IMR-90 (cell line): ENCODE results near the gene RUSC1. TPM values are rescaled to one million over a fixed set of nuclear protein-coding genes. Genes with fewer than 3 reads are reported as not detected.

Source experiments
- ATAC-seq: fragments of 200-7000 bp; cut with Tn5 transposase; 2 replicates; pipeline ENCODE4 v1.9.1; 2020; ENCODE audit warnings: low read depth, mild to moderate bottlenecking, moderate library complexity
- BruUV-seq: library from RNA; stranded (reverse); fragments of 400-500 nt; replicated peaks from 2 replicates; lab custom pipeline; 2021; lab: Mats Ljungman, UMichigan
- CTCF ChIA-PET: fragments of 300-600 bp; formaldehyde crosslinking; extraction: SDS; loops from one replicate; lab custom pipeline; 2021; ENCODE audit warnings: antibody characterized with exemption; lab: Yijun Ruan, JAX
- POLR2A ChIA-PET: fragments of 300-600 bp; sonication (Branson Sonifier 250); formaldehyde crosslinking; loops from one replicate; lab custom pipeline; 2022; ENCODE audit warnings: antibody characterized with exemption; ENCODE audit not compliant: unreplicated experiment; lab: Charles Lee
- DNase-seq: peaks from one replicate; pipeline ENCODE4 v3.0.0; 2013
- H2AFZ ChIP-seq: replicated peaks from 2 replicates; pipeline ENCODE3; 2013; ENCODE audit warnings: low read length, mild to moderate bottlenecking; ENCODE audit not compliant: poor library complexity
- H2AK5ac ChIP-seq: 2 replicates; pipeline ENCODE4 v1.6.1; 2013; ENCODE audit warnings: low read depth, low read length, inconsistent platforms
- H2AK9ac ChIP-seq: replicated peaks from 2 replicates; pipeline ENCODE3; 2013; ENCODE audit warnings: mild to moderate bottlenecking, low read depth, low read length, moderate library complexity; ENCODE audit not compliant: poor library complexity
- H2BK120ac ChIP-seq: 2 replicates; pipeline ENCODE4 v1.6.1; 2013; ENCODE audit warnings: low read depth, low read length, inconsistent platforms
- H2BK15ac ChIP-seq: 3 replicates; pipeline ENCODE4 v1.6.1; 2013; ENCODE audit warnings: low read depth, low read length, inconsistent platforms
- H2BK20ac ChIP-seq: 2 replicates; pipeline ENCODE4 v1.6.1; 2013; ENCODE audit warnings: low read depth, mild to moderate bottlenecking, inconsistent platforms, low read length, moderate library complexity
- H2BK5ac ChIP-seq: 2 replicates; pipeline ENCODE4 v1.6.1; 2013; ENCODE audit warnings: mild to moderate bottlenecking, low read depth, low read length, inconsistent platforms; ENCODE audit not compliant: poor library complexity, severe bottlenecking
- H3K14ac ChIP-seq: replicated peaks from 2 replicates; pipeline ENCODE4 v1.6.1; 2013; ENCODE audit warnings: low read depth, low read length, inconsistent platforms
- H3K18ac ChIP-seq: 2 replicates; pipeline ENCODE4 v1.6.1; 2013; ENCODE audit warnings: low read depth, low read length, control low read depth
- H3K23ac ChIP-seq: 2 replicates; pipeline ENCODE4 v1.6.1; 2013; ENCODE audit warnings: low read depth, low read length, inconsistent platforms
- H3K27ac ChIP-seq: 2 replicates; pipeline ENCODE4 v1.5.1; 2013; ENCODE audit warnings: mild to moderate bottlenecking, control low read depth, low read length; ENCODE audit not compliant: insufficient read depth
- H3K27me3 ChIP-seq: 2 replicates; pipeline ENCODE4 v1.6.1; 2013; ENCODE audit warnings: low read length; ENCODE audit not compliant: control insufficient read depth, insufficient read depth
- H3K36me3 ChIP-seq: 2 replicates; pipeline ENCODE4 v1.6.1; 2013; ENCODE audit warnings: low read length, mixed read lengths; ENCODE audit not compliant: control insufficient read depth, insufficient read depth
- H3K4ac ChIP-seq: 2 replicates; pipeline ENCODE4 v1.6.1; 2013; ENCODE audit warnings: low read depth, low read length, inconsistent platforms
- H3K4me1 ChIP-seq: 2 replicates; pipeline ENCODE4 v1.6.1; 2013; ENCODE audit warnings: low read length, mixed read lengths; ENCODE audit not compliant: control insufficient read depth, insufficient read depth
- H3K4me2 ChIP-seq: 2 replicates; pipeline ENCODE4 v1.6.1; 2013; ENCODE audit warnings: low read depth, mild to moderate bottlenecking, control low read depth, low read length, moderate library complexity
- H3K4me3 ChIP-seq: 2 replicates; pipeline ENCODE4 v1.5.1; 2013; ENCODE audit warnings: low read depth, mild to moderate bottlenecking, control low read depth, low read length, moderate library complexity; ENCODE audit not compliant: insufficient read depth
- H3K56ac ChIP-seq: 2 replicates; pipeline ENCODE4 v1.6.1; 2013; ENCODE audit warnings: low read length, inconsistent platforms; ENCODE audit not compliant: insufficient read depth; ENCODE audit errors: extremely low read depth
- H3K79me1 ChIP-seq, 2 experiments: 2 replicates each; pipeline ENCODE4 v1.6.1; 2013; ENCODE audit warnings: low read length in 2 of 2, inconsistent platforms in 1 of 2, low read depth in 1 of 2
- H3K9ac ChIP-seq: 2 replicates; pipeline ENCODE4 v1.6.1; 2013; ENCODE audit warnings: low read depth, low read length, control low read depth
- H3K9me1 ChIP-seq: 2 replicates; pipeline ENCODE4 v1.6.1; 2013; ENCODE audit warnings: low read length, inconsistent platforms; ENCODE audit not compliant: insufficient read depth
- H3K9me3 ChIP-seq: 2 replicates; pipeline ENCODE4 v1.6.1; 2013; ENCODE audit warnings: low read length; ENCODE audit not compliant: control insufficient read depth, insufficient read depth
- H4K20me1 ChIP-seq: 2 replicates; pipeline ENCODE4 v1.6.1; 2013; ENCODE audit warnings: low read length, inconsistent platforms; ENCODE audit not compliant: insufficient read depth
- H4K5ac ChIP-seq: 2 replicates; pipeline ENCODE4 v1.6.1; 2013; ENCODE audit warnings: mild to moderate bottlenecking, low read depth, low read length, control low read depth
- H4K8ac ChIP-seq, 2 experiments: 2 replicates each; pipeline ENCODE4 v1.6.1; 2013; ENCODE audit warnings: low read depth in 2 of 2, low read length in 2 of 2, control low read depth in 1 of 2, inconsistent platforms in 1 of 2
- H4K91ac ChIP-seq: 2 replicates; pipeline ENCODE4 v1.6.1; 2013; ENCODE audit warnings: low read depth, low read length, inconsistent platforms; ENCODE audit not compliant: insufficient read depth
- BHLHE40 ChIP-seq: fragments of 150-350 bp; IDR thresholded peaks from 2 replicates; pipeline ENCODE4 v1.6.1; 2016; ENCODE audit warnings: mild to moderate bottlenecking, low read depth, low read length
- CEBPB ChIP-seq: IDR thresholded peaks from 2 replicates; pipeline ENCODE4 v1.6.1; 2012; ENCODE audit warnings: low read depth, low read length, improper control_type of control experiment
- CHD1 ChIP-seq: IDR thresholded peaks from 2 replicates; pipeline ENCODE4 v1.6.1; 2012; ENCODE audit warnings: low read depth, low read length, improper control_type of control experiment
- FOS ChIP-seq: fragments of 150-350 bp; IDR thresholded peaks from 2 replicates; pipeline ENCODE4 v1.6.1; 2016; ENCODE audit warnings: low read depth, low read length
- MAFK ChIP-seq: IDR thresholded peaks from 2 replicates; pipeline ENCODE4 v1.6.1; 2012; ENCODE audit warnings: low read depth, low read length, improper control_type of control experiment
- MAZ ChIP-seq: IDR thresholded peaks from 2 replicates; pipeline ENCODE4 v1.6.1; 2012; ENCODE audit warnings: low read depth, mild to moderate bottlenecking, low read length, improper control_type of control experiment, moderate library complexity, borderline replicate concordance
- MXI1 ChIP-seq: IDR thresholded peaks from 2 replicates; pipeline ENCODE4 v1.6.1; 2012; ENCODE audit warnings: low read depth, mild to moderate bottlenecking, low read length, moderate library complexity, borderline replicate concordance
- NFE2L2 ChIP-seq: fragments of 150-350 bp; IDR thresholded peaks from 2 replicates; pipeline ENCODE4 v1.6.1; 2016; ENCODE audit warnings: low read depth, mild to moderate bottlenecking, low read length
- POLR2A ChIP-seq: IDR thresholded peaks from 2 replicates; pipeline ENCODE4 v1.6.1; 2012; ENCODE audit warnings: mild to moderate bottlenecking, low read depth, low read length
- RAD21 ChIP-seq: IDR thresholded peaks from 2 replicates; pipeline ENCODE4 v1.6.1; 2012; ENCODE audit warnings: low read length, improper control_type of control experiment
- RCOR1 ChIP-seq: IDR thresholded peaks from 2 replicates; pipeline ENCODE4 v1.6.1; 2012; ENCODE audit warnings: mild to moderate bottlenecking, low read length, improper control_type of control experiment; ENCODE audit not compliant: insufficient replicate concordance
- RFX5 ChIP-seq: IDR thresholded peaks from 2 replicates; pipeline ENCODE4 v1.8.0; 2012; ENCODE audit warnings: low read depth, mild to moderate bottlenecking, low read length, moderate library complexity
- SMC3 ChIP-seq: fragments of 150-350 bp; IDR thresholded peaks from 2 replicates; pipeline ENCODE4 v1.6.1; 2016; ENCODE audit warnings: low read depth, mild to moderate bottlenecking, antibody characterized with exemption, low read length, moderate library complexity
- WGBS, 2 experiments: methylation state at CpG; one replicate each; pipeline versions ENCODE4 v1.1.5 to v1.1.7; 2013; ENCODE audit warnings: missing lambda C conversion rate in 2 of 2; ENCODE audit not compliant: insufficient read length in 1 of 2; ENCODE audit errors: extremely low coverage in 2 of 2; 5-methylcytosine and 5-hydroxymethylcytosine counted together
- dilution Hi-C: fragments of 300-500 bp; cut with HindIII; formaldehyde crosslinking; loops from one replicate; pipeline ENCODE4 v1.14.3; 2018; ENCODE audit warnings: low sequenced_read_pairs; ENCODE audit not compliant: unreplicated experiment
- in situ Hi-C: fragments of 300-500 bp; cut with MboI; formaldehyde crosslinking; loops from 3 replicates; pipeline ENCODE4 v1.14.3; 2019; ENCODE audit warnings: low sequenced_read_pairs, inconsistent platforms, mixed read lengths
- intact Hi-C: fragments of 100-400 bp; cut with micrococcal nuclease; formaldehyde crosslinking; loops from 2 replicates; pipeline ENCODE4 v1.10.0; 2022
- polyA plus RNA-seq, 3 experiments: library from polyadenylated mRNA; depleted of rRNA; stranded (reverse); fragments of >200 nt; gene quantifications; 2 replicates each; pipeline ENCODE4 v1.2.3, GENCODE V29; 2012; ENCODE audit warnings: low replicate concordance in 1 of 3
- total RNA-seq: library from RNA; depleted of rRNA; stranded (reverse); fragments of >200 nt; gene quantifications from 2 replicates; pipeline ENCODE4 v1.2.3, GENCODE V29; 2012
- TF ChIP-seq, protein P1 (sequence below): fragments of 150-350 bp; IDR thresholded peaks from 2 replicates; pipeline ENCODE4 v1.6.1; 2016; ENCODE audit warnings: low read depth, mild to moderate bottlenecking, low read length, moderate library complexity, borderline replicate concordance
- TF ChIP-seq, protein P2 (sequence below): conservative IDR thresholded peaks from 2 replicates; pipeline ENCODE4 v1.5.1; 2012; ENCODE audit warnings: mild to moderate bottlenecking, low read depth, low read length, improper control_type of control experiment
- TF ChIP-seq, protein P3 (sequence below): fragments of 150-350 bp; IDR thresholded peaks from 2 replicates; pipeline ENCODE4 v1.6.1; 2017; ENCODE audit warnings: mild to moderate bottlenecking, antibody characterized with exemption, low read length, low read depth

Gene RUSC1
- total and polyA plus RNA-seq, 2 of the 4 experiments (the other 2 are of a cell fraction) = 4.1 to 31.4 TPM

DNA sequence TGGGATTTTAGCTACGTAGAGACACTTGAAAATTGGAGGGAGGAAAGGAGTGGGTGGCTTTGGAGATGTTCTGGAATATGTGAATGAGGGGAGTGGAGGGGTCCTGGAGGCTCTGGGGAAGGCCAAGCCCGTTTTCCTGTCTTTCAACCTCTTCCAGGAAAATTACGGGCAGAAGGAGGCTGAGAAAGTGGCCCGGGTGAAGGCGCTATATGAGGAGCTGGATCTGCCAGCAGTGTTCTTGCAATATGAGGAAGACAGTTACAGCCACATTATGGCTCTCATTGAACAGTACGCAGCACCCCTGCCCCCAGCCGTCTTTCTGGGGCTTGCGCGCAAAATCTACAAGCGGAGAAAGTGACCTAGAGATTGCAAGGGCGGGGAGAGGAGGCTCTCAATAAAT is 442 bp upstream of the RUSC1 start:
- peak overlapping the region; percentile 60 for H3K4ac ChIP-seq
- no peak overlapping the region for H2BK120ac ChIP-seq
- peak overlapping the region; percentile 74; the same call in 1 of the 2 replicates for H3K23ac ChIP-seq
- ChIA-PET CTCF (no interaction called here), POLR2A (no interaction called here)
- WGBS, 2 experiments = 71% methylated on average over 1 of the region's 11 CpGs; no CpG with 5 or more reads in 1 of the 2 experiments
- H3K27ac ChIP-seq = no peak overlapping the region
- ATAC-seq (no peak), DNase-seq (no peak)
- no TSS peak for BruUV-seq
- TF ChIP-seq POLR2A (no peak), RCOR1 (no peak), RAD21 (no peak), FOS (no peak), NFE2L2 (no peak), MAFK (no peak), MXI1 (no peak), BHLHE40 (no peak), RFX5 (no peak), MAZ (no peak), CEBPB (no peak), SMC3 (no peak), CHD1 (no peak)
- TF ChIP-seq, protein P1, sequence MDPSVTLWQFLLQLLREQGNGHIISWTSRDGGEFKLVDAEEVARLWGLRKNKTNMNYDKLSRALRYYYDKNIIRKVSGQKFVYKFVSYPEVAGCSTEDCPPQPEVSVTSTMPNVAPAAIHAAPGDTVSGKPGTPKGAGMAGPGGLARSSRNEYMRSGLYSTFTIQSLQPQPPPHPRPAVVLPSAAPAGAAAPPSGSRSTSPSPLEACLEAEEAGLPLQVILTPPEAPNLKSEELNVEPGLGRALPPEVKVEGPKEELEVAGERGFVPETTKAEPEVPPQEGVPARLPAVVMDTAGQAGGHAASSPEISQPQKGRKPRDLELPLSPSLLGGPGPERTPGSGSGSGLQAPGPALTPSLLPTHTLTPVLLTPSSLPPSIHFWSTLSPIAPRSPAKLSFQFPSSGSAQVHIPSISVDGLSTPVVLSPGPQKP = no peak
- TF ChIP-seq, protein P2, sequence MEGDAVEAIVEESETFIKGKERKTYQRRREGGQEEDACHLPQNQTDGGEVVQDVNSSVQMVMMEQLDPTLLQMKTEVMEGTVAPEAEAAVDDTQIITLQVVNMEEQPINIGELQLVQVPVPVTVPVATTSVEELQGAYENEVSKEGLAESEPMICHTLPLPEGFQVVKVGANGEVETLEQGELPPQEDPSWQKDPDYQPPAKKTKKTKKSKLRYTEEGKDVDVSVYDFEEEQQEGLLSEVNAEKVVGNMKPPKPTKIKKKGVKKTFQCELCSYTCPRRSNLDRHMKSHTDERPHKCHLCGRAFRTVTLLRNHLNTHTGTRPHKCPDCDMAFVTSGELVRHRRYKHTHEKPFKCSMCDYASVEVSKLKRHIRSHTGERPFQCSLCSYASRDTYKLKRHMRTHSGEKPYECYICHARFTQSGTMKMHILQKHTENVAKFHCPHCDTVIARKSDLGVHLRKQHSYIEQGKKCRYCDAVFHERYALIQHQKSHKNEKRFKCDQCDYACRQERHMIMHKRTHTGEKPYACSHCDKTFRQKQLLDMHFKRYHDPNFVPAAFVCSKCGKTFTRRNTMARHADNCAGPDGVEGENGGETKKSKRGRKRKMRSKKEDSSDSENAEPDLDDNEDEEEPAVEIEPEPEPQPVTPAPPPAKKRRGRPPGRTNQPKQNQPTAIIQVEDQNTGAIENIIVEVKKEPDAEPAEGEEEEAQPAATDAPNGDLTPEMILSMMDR = no peak
- TF ChIP-seq, protein P3, sequence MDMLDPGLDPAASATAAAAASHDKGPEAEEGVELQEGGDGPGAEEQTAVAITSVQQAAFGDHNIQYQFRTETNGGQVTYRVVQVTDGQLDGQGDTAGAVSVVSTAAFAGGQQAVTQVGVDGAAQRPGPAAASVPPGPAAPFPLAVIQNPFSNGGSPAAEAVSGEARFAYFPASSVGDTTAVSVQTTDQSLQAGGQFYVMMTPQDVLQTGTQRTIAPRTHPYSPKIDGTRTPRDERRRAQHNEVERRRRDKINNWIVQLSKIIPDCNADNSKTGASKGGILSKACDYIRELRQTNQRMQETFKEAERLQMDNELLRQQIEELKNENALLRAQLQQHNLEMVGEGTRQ = no peak
- no peak overlapping the region for H3K18ac ChIP-seq
- peaks cover 0 to 52% of the 10 kb centered on the region in 2 experiments; a peak in 3 of 4 replicates for H3K79me1 ChIP-seq
- peaks cover 10% of the 10 kb centered on the region for H3K36me3 ChIP-seq
- peak overlapping the region; percentile 90 for H3K4me3 ChIP-seq
- peak overlapping the region; percentile 21; the same call in 1 of the 2 replicates for H4K5ac ChIP-seq
- H3K9me3 ChIP-seq = no peaks in the 10 kb centered on the region
- dilution Hi-C loops (no loop called here), intact Hi-C loops (loop anchor here (5.0 to 10.0 kb wide), 3 partner anchors 115 to 327 kb away; partner anchors contain the start of genes MTX1 and THBS3), in situ Hi-C loops (no loop called here)
- no peak overlapping the region for H3K56ac ChIP-seq
- 0 out of 2 replicates have a peak overlapping the region, but pooled peaks have one; percentile 1 for H3K9ac ChIP-seq
- H4K8ac ChIP-seq = peak overlapping the region in 1 of 2 experiments; percentile 44; a peak in 1 of 4 replicates
- no peak overlapping the region for H2AK5ac ChIP-seq
- H2BK5ac ChIP-seq = no peak overlapping the region
- H2BK15ac ChIP-seq = no peak overlapping the region
- peaks cover 10% of the 10 kb centered on the region; the same call in 1 of the 2 replicates for H3K9me1 ChIP-seq
- H4K91ac ChIP-seq = no peak overlapping the region
- H3K14ac ChIP-seq = 0 out of 2 replicates have a peak overlapping the region, but pooled peaks have one; percentile 30
- peak overlapping the region; percentile 12 for H2AK9ac ChIP-seq
- H3K4me1 ChIP-seq = peaks cover 10% of the 10 kb centered on the region; the same call in 1 of the 2 replicates
- H4K20me1 ChIP-seq = peaks cover 7% of the 10 kb centered on the region
- H3K27me3 ChIP-seq = no peaks in the 10 kb centered on the region
- H2AFZ ChIP-seq = peak overlapping the region; percentile 90
- no peak overlapping the region for H2BK20ac ChIP-seq
- peak overlapping the region; percentile 91 for H3K4me2 ChIP-seq
